ENCODE results near the gene SQSTM1.

GRCh38 chr5:179867079-179867465, 46.4 kb downstream of the SQSTM1 start:
- TF ChIP-seq CTCF (IDR thresholded peaks at IDR 0.05) (no peak), POLR2AphosphoS5 (IDR thresholded peaks at IDR 0.05; ENCODE audit: low read depth, low read length) (no peak), SIN3A (IDR thresholded peaks at IDR 0.05; ENCODE audit: borderline replicate concordance, insufficient read depth, low read depth, low read length) (no peak), REST (IDR thresholded peaks at IDR 0.05; ENCODE audit: insufficient read depth in 1 of 2, low read depth in 2 of 2, low read length in 1 of 2) (no peak), TCF7L2 (IDR thresholded peaks at IDR 0.05; ENCODE audit: low read depth, low read length) (no peak)

Data from Panc1 (cell line).